ENCODE results near the gene MFAP2. TPM values are rescaled to one million over a fixed set of nuclear protein-coding genes. Genes with fewer than 3 reads are reported as not detected.

The MFAP2 gene
- total RNA-seq, 2 donors from 2014 or later: 120 to 170 TPM

DNA sequence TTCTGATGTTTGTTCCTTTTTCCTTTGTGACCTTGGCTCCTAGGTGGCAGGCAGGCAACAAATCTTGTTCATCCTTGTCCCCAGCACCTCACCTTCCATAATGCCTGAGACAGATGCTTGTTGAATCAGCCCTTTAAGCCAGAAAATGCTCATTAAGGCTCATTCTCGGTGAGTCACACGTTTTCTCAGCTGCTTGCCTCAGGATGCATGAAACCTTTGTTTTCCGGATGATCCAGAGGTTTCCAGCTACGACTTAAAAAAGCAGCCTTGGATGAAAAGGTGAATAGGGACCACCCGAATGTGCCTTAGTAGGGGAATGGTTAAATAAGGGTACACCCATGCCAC is 35.9 kb upstream of the MFAP2 start:
- Mint-ChIP-seq H3K27me3 (ENCODE audit: insufficient read depth) (no peaks in the 10 kb centered on the region), H3K4me1 (peaks cover 32% of the 10 kb centered on the region), H3K4me3 (no peak overlapping the region), H3K27ac (peak overlapping the region; percentile 94), H3K9me3 (no peaks in the 10 kb centered on the region), H3K36me3 (ENCODE audit: low read depth) (peaks cover 34% of the 10 kb centered on the region)
- peak overlapping the region; percentile 71 for H3K9ac ChIP-seq (ENCODE audit: extremely low read depth, low read length, poor library complexity, severe bottlenecking)
- H3K36me3 ChIP-seq (ENCODE audit: control insufficient read depth, insufficient read depth, low read length): peaks cover 38% of the 10 kb centered on the region
- TF ChIP-seq, protein P1, sequence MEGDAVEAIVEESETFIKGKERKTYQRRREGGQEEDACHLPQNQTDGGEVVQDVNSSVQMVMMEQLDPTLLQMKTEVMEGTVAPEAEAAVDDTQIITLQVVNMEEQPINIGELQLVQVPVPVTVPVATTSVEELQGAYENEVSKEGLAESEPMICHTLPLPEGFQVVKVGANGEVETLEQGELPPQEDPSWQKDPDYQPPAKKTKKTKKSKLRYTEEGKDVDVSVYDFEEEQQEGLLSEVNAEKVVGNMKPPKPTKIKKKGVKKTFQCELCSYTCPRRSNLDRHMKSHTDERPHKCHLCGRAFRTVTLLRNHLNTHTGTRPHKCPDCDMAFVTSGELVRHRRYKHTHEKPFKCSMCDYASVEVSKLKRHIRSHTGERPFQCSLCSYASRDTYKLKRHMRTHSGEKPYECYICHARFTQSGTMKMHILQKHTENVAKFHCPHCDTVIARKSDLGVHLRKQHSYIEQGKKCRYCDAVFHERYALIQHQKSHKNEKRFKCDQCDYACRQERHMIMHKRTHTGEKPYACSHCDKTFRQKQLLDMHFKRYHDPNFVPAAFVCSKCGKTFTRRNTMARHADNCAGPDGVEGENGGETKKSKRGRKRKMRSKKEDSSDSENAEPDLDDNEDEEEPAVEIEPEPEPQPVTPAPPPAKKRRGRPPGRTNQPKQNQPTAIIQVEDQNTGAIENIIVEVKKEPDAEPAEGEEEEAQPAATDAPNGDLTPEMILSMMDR (conservative IDR thresholded peaks at IDR 0.05): no peak
- WGBS, 2 experiments (ENCODE audit: insufficient coverage in 1 of 2, insufficient read length in 1 of 2): 34 to 46% methylated on average over 3 to 4 of the region's 5 CpGs
- no peak for DNase-seq
- peaks cover 8% of the 10 kb centered on the region for H3K4me1 ChIP-seq (ENCODE audit: control insufficient read depth, insufficient read depth, low read length)
- peak overlapping the region; percentile 56 for H3K4me3 ChIP-seq (ENCODE audit: low read length)
- H3K27me3 ChIP-seq (ENCODE audit: control insufficient read depth, insufficient read depth, low read length, poor library complexity, severe bottlenecking): no peaks in the 10 kb centered on the region
- H3K27ac ChIP-seq (ENCODE audit: low read depth, low read length): peak overlapping the region; percentile 72
- H3K9me3 ChIP-seq (ENCODE audit: control insufficient read depth, low read length): no peaks in the 10 kb centered on the region

DNA sequence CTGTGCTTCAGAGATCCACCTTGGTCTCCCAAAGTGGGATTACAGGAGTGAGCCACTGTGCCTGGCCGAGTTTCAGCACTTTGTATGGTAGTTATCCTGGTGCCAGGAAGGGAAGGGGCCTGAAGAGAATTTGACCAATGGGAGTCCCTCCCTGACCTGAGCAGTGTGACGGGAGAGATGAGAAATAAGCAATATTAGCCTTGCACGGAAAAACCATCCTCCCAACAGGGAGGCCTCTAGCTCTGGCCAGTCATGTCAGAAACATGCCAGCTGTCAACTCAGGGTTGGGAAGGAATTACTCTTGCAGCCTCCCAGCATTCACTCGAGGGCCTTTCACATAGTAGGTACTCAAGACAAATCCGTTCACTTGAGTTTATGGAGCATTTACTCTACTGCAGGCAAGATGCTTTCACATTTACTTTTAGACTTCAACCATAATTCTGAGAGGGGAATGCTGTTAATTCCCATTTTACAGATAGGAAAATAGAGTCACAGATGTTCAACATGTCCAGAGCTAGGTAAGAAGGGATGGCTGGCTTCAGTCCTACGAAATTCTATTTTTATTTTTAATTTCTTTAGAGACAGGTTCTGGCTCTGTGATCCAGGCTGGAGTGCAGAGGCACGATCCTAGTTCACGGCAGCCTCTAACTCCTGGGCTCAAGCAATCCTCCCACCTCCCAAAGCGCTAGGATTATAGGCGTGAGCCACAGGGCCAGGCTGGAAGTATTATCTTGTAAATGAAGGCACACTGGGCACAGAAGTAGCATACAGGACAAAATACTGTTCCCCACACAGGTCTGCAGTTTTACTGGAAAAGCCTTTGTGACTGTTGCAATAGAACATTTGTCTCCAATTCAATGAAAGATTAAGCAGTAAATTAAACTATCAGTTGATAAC is 34.5 kb upstream of the MFAP2 start:
- 68 to 79% methylated on average over 5 to 10 of the region's 10 CpGs for WGBS, 2 experiments (ENCODE audit: insufficient coverage in 1 of 2, insufficient read length in 1 of 2)

DNA sequence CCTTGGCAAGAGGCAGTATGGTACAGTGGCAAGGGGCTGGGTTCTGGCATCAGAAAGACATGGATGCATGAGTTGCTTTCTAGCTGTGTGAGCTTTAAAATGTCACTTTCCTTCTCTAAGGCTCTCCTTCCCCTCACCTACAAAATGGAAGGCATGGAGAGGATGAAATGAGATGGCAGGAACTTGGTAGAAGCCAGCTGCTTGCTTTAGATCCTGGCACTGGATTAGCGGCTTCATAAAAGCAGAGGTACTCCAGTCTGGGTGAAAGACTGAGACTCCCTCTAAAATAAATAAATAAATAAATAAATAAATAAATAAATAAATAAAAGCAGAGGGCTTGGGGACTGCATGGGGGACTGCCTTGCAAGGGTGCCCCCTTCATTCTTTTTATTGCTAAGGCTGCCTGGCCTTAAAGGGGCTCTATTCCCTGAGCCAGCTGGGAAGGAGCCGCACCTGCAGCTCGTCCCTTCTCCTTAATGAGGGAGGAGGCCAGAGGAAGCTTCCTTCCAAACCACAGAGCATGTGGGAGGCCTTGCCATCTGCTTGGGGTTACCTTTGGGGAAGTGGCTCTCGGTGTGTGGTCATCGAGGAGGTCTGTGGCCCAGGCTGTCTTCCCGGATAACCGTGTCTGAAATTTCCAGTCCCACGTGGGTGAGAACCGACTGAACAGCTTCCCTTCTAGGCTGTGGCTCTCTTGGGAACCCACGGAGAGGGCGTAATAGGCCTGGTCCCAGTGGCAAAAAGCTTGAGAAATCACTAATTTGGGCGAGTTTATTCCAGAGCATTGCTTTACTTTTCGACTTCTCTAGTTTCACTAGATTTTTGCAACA is 33.3 kb upstream of the MFAP2 start:
- Histone ChIP-seq H3K9ac (ENCODE audit: extremely low read depth, low read length, poor library complexity, severe bottlenecking) (no peak overlapping the region), H3K36me3 (ENCODE audit: control insufficient read depth, insufficient read depth, low read length) (peaks cover 13% of the 10 kb centered on the region), H3K27ac (ENCODE audit: low read depth, low read length) (no peak overlapping the region), H3K27me3 (ENCODE audit: control insufficient read depth, insufficient read depth, low read length, poor library complexity, severe bottlenecking) (no peaks in the 10 kb centered on the region), H3K9me3 (ENCODE audit: control insufficient read depth, low read length) (no peaks in the 10 kb centered on the region), H3K4me1 (ENCODE audit: control insufficient read depth, insufficient read depth, low read length) (peaks cover 11% of the 10 kb centered on the region), H3K4me3 (ENCODE audit: low read length) (no peak overlapping the region)
- H3K27ac Mint-ChIP-seq: no peak overlapping the region
- no peak overlapping the region for H3K4me3 Mint-ChIP-seq
- TF ChIP-seq, protein P1 (conservative IDR thresholded peaks at IDR 0.05): no peak
- no peaks in the 10 kb centered on the region for H3K9me3 Mint-ChIP-seq
- peaks cover 32% of the 10 kb centered on the region for H3K4me1 Mint-ChIP-seq
- H3K27me3 Mint-ChIP-seq (ENCODE audit: insufficient read depth): no peaks in the 10 kb centered on the region
- DNase-seq: no peak
- 90 to 92% methylated on average over 12 to 13 of the region's 13 CpGs for WGBS, 2 experiments (ENCODE audit: insufficient coverage in 1 of 2, insufficient read length in 1 of 2)
- H3K36me3 Mint-ChIP-seq (ENCODE audit: low read depth): peaks cover 9% of the 10 kb centered on the region

More for the DNA sequence above, 34.5 kb upstream of the MFAP2 start:
- Histone ChIP-seq H3K4me3 (ENCODE audit: low read length) (no peak overlapping the region), H3K9me3 (ENCODE audit: control insufficient read depth, low read length) (no peaks in the 10 kb centered on the region), H3K36me3 (ENCODE audit: control insufficient read depth, insufficient read depth, low read length) (peaks cover 25% of the 10 kb centered on the region), H3K4me1 (ENCODE audit: control insufficient read depth, insufficient read depth, low read length) (peaks cover 11% of the 10 kb centered on the region), H3K27ac (ENCODE audit: low read depth, low read length) (no peak overlapping the region), H3K27me3 (ENCODE audit: control insufficient read depth, insufficient read depth, low read length, poor library complexity, severe bottlenecking) (no peaks in the 10 kb centered on the region), H3K9ac (ENCODE audit: extremely low read depth, low read length, poor library complexity, severe bottlenecking) (no peak overlapping the region)
- Mint-ChIP-seq H3K27me3 (ENCODE audit: insufficient read depth) (no peaks in the 10 kb centered on the region), H3K27ac (peak overlapping the region; percentile 17), H3K36me3 (ENCODE audit: low read depth) (peaks cover 21% of the 10 kb centered on the region), H3K4me1 (peaks cover 32% of the 10 kb centered on the region), H3K4me3 (no peak overlapping the region), H3K9me3 (no peaks in the 10 kb centered on the region)
- peak; percentile 69 for DNase-seq
- TF ChIP-seq, protein P1 (conservative IDR thresholded peaks at IDR 0.05): no peak

Data from endodermal cell (in vitro differentiated cells).